HEK293 (cell line): ENCODE results near the gene YPEL4.

Experiments used
- PATZ1 ChIP-seq: fragments of 450-650 bp; formaldehyde crosslinking; IDR thresholded peaks from 2 replicates; pipeline ENCODE4 v1.5.1; 2016; ENCODE audit warnings: missing biosample characterization, missing genetic modification characterization
- SP2 ChIP-seq: fragments of 450-650 bp; formaldehyde crosslinking; IDR thresholded peaks from 2 replicates; pipeline ENCODE4 v1.5.1; 2016; ENCODE audit warnings: missing biosample characterization, missing genetic modification characterization
- SP7 ChIP-seq: fragments of 450-650 bp; formaldehyde crosslinking; IDR thresholded peaks from 2 replicates; pipeline ENCODE4 v1.5.1; 2016; ENCODE audit warnings: missing biosample characterization, missing genetic modification characterization
- YY2 ChIP-seq: fragments of 450-650 bp; formaldehyde crosslinking; IDR thresholded peaks from 2 replicates; pipeline ENCODE4 v1.5.1; 2016; ENCODE audit warnings: missing biosample characterization, missing genetic modification characterization
- ZBTB8A ChIP-seq: fragments of 450-650 bp; formaldehyde crosslinking; IDR thresholded peaks from 2 replicates; pipeline ENCODE4 v1.5.1; 2016; ENCODE audit warnings: missing biosample characterization, missing genetic modification characterization
- ZFP37 ChIP-seq: fragments of 450-650 bp; formaldehyde crosslinking; IDR thresholded peaks from 2 replicates; pipeline ENCODE4 v1.5.1; 2016; ENCODE audit warnings: missing biosample characterization, missing genetic modification characterization
- ZNF184 ChIP-seq: fragments of 450-650 bp; IDR thresholded peaks from 2 replicates; pipeline ENCODE4 v1.5.1; 2018; ENCODE audit warnings: missing biosample characterization, mild to moderate bottlenecking, missing genetic modification characterization
- ZNF292 ChIP-seq: fragments of 450-650 bp; formaldehyde crosslinking; IDR thresholded peaks from 2 replicates; pipeline ENCODE4 v1.5.1; 2016; ENCODE audit warnings: low read depth, missing biosample characterization, missing genetic modification characterization, borderline replicate concordance
- ZNF404 ChIP-seq: fragments of 450-650 bp; formaldehyde crosslinking; IDR thresholded peaks from 2 replicates; pipeline ENCODE4 v1.5.1; 2017; ENCODE audit warnings: missing biosample characterization, missing genetic modification characterization
- ZNF449 ChIP-seq: fragments of 450-650 bp; formaldehyde crosslinking; IDR thresholded peaks from 2 replicates; pipeline ENCODE4 v1.5.1; 2017; ENCODE audit warnings: missing biosample characterization, mild to moderate bottlenecking, missing genetic modification characterization, moderate library complexity
- ZNF837 ChIP-seq: fragments of 450-650 bp; formaldehyde crosslinking; IDR thresholded peaks from 2 replicates; pipeline ENCODE4 v1.5.1; 2016; ENCODE audit warnings: missing biosample characterization, missing genetic modification characterization
- TF ChIP-seq, protein P1 (sequence below): fragments of 450-650 bp; formaldehyde crosslinking; IDR thresholded peaks from 2 replicates; pipeline ENCODE4 v1.5.1; 2016; ENCODE audit warnings: missing biosample characterization, missing genetic modification characterization

DNA sequence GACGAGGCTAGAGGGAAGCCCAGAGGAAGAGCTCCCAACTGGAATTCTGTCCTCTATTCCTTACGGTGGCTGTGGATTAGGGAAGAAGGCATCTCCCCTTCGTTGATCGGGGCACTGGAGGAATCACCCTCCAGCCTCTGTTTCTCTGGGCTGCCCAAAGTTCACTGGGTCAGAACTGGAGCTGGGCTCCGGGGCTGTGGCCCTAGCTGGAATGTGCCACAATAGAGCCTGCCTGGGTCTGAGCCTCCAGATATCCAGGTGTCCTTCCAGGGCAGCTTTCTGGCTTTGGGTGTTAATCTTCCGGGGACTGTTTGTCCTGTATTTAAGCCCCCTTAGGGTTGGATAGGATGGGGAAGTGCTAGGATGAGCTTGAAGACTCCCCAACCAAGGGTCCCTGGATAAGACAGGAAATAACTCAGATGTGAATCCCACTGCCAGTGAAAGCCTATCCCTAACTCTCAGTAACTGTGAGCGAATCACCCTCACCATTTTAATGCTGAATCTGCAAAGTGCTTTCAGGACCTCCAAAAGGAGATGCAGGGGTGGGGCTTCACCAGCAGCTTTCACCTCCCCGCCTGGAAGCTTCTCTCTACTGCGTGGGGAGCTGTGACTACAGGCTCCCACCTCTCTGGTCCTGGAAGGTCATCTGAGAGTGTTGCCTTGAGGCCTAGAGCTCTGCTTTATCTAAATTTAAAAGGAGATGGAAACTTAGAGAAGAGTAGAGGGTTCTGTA is 9.5 kb downstream of the YPEL4 start:
- TF ChIP-seq, protein P1, sequence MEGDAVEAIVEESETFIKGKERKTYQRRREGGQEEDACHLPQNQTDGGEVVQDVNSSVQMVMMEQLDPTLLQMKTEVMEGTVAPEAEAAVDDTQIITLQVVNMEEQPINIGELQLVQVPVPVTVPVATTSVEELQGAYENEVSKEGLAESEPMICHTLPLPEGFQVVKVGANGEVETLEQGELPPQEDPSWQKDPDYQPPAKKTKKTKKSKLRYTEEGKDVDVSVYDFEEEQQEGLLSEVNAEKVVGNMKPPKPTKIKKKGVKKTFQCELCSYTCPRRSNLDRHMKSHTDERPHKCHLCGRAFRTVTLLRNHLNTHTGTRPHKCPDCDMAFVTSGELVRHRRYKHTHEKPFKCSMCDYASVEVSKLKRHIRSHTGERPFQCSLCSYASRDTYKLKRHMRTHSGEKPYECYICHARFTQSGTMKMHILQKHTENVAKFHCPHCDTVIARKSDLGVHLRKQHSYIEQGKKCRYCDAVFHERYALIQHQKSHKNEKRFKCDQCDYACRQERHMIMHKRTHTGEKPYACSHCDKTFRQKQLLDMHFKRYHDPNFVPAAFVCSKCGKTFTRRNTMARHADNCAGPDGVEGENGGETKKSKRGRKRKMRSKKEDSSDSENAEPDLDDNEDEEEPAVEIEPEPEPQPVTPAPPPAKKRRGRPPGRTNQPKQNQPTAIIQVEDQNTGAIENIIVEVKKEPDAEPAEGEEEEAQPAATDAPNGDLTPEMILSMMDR (tag by site-specific recombination), result no peak
- TF ChIP-seq ZBTB8A (tag by site-specific recombination), result no peak
- TF ChIP-seq ZNF837 (tag by site-specific recombination), result no peak
- TF ChIP-seq ZNF184 (tag by site-specific recombination), result no peak
- TF ChIP-seq ZNF449 (tag by site-specific recombination), result no peak
- TF ChIP-seq ZNF404 (tag by site-specific recombination), result no peak
- no peak for TF ChIP-seq SP7 (tag by site-specific recombination)
- no peak for TF ChIP-seq YY2 (tag by site-specific recombination)
- TF ChIP-seq PATZ1, result no peak
- TF ChIP-seq SP2 (tag by site-specific recombination), result no peak
- no peak for TF ChIP-seq ZNF292
- no peak for TF ChIP-seq ZFP37 (tag by site-specific recombination)
